ENCODE measurements around the gene CCDC83.

DNA sequence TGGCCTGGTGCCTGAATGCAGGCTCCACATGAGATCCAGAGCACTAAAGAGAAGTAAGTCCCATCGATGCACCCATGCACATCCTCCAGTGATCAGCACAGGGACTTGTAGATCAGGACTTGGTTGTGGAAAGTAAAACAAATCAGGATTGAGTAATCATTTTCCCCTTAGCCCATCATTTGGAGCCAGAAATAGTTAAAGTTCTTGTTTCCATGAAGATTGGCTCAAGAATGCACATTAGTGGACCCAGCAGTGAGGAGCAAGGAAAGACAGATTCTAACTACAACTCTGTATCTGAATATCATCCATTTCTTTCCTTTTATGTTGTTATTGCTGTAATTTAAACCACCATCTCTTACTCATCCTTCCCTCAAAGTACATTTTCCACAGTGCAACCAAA lies 19.1 kb downstream of the CCDC83 start:
- TF ChIP-seq CTCF (IDR thresholded peaks at IDR 0.05) (no peak), POLR2A (IDR thresholded peaks at IDR 0.05) (no peak)

All from heart left ventricle (tissue), 13 donors.